MM.1S (cell line): ENCODE results near the gene ILF3.

ENCODE experiments used
- DNase-seq: peaks from one replicate; pipeline ENCODE4 v3.0.0-alpha.2; 2015
- H2AFZ ChIP-seq: fragments of 300-600 bp; sonication (generic); 2 replicates; pipeline ENCODE4 v1.6.0; 2016; ENCODE audit warnings: antibody characterized with exemption, low read length
- H3F3A ChIP-seq: fragments of 300-600 bp; sonication (generic); 2 replicates; pipeline ENCODE4 v1.6.1; 2016; ENCODE audit warnings: mild to moderate bottlenecking, antibody characterized with exemption, low read length, moderate library complexity, mixed read lengths; ENCODE audit not compliant: insufficient read depth
- H3K27ac ChIP-seq: fragments of 300-600 bp; sonication (generic); 2 replicates; pipeline ENCODE4 v1.5.1; 2016; ENCODE audit warnings: mild to moderate bottlenecking, low read length
- H3K27me3 ChIP-seq: fragments of 300-600 bp; sonication (generic); replicated peaks from 2 replicates; pipeline ENCODE4 v1.6.0; 2016; ENCODE audit warnings: low read length; ENCODE audit not compliant: insufficient read depth
- H3K36me3 ChIP-seq: fragments of 300-600 bp; sonication (generic); replicated peaks from 2 replicates; pipeline ENCODE4 v1.6.1; 2016; ENCODE audit warnings: mild to moderate bottlenecking, low read length, mixed read lengths; ENCODE audit not compliant: insufficient read depth
- H3K4me1 ChIP-seq: fragments of 300-600 bp; sonication (generic); 2 replicates; pipeline ENCODE4 v1.6.1; 2016; ENCODE audit warnings: low read length, mixed read lengths
- H3K4me2 ChIP-seq: fragments of 300-600 bp; sonication (generic); 2 replicates; pipeline ENCODE4 v1.6.0; 2016; ENCODE audit warnings: low read depth, low read length
- H3K4me3 ChIP-seq: fragments of 300-600 bp; sonication (generic); 2 replicates; pipeline ENCODE4 v1.5.1; 2016; ENCODE audit warnings: low read length, mixed read lengths
- H3K79me2 ChIP-seq: fragments of 300-600 bp; sonication (generic); 2 replicates; pipeline ENCODE4 v1.6.1; 2016; ENCODE audit warnings: mixed run types, low read length, mixed read lengths
- H3K9ac ChIP-seq: fragments of 300-600 bp; sonication (generic); 2 replicates; pipeline ENCODE4 v1.6.1; 2016; ENCODE audit warnings: low read length, mixed read lengths
- H3K9me2 ChIP-seq: fragments of 300-600 bp; sonication (generic); replicated peaks from 2 replicates; pipeline ENCODE4 v1.6.1; 2016; ENCODE audit warnings: mild to moderate bottlenecking, low read length, mixed read lengths; ENCODE audit not compliant: insufficient read depth
- H3K9me3 ChIP-seq: fragments of 300-600 bp; sonication (generic); replicated peaks from 2 replicates; pipeline ENCODE4 v1.6.1; 2016; ENCODE audit warnings: mild to moderate bottlenecking, low read length, mixed read lengths; ENCODE audit not compliant: insufficient read depth
- H4K20me1 ChIP-seq: fragments of 300-600 bp; sonication (generic); 2 replicates; pipeline ENCODE4 v1.6.1; 2016; ENCODE audit warnings: mild to moderate bottlenecking, low read length, moderate library complexity, mixed read lengths; ENCODE audit not compliant: insufficient read depth
- EZH2 ChIP-seq: fragments of 300-600 bp; sonication (generic); optimal IDR thresholded peaks from 2 replicates; pipeline ENCODE3; 2017; ENCODE audit warnings: low read depth, mild to moderate bottlenecking, antibody characterized with exemption, low read length, mixed read lengths
- EZH2phosphoT487 ChIP-seq: fragments of 300-600 bp; sonication (generic); IDR thresholded peaks from 2 replicates; pipeline ENCODE4 v1.6.1; 2018; ENCODE audit warnings: antibody characterized with exemption, low read length
- TF ChIP-seq, protein P1 (sequence below): fragments of 300-600 bp; sonication (generic); IDR thresholded peaks from 2 replicates; pipeline ENCODE4 v1.5.1; 2016; ENCODE audit warnings: antibody characterized with exemption, low read length, mixed read lengths

The ILF3 gene

GRCh38 chr19:10680545-10681135, 26.5 kb downstream of the ILF3 start:
- Histone ChIP-seq H3K9ac (no peak overlapping the region), H3K9me3 (no peaks in the 10 kb centered on the region), H3K4me2 (no peak overlapping the region), H3K79me2 (peaks cover 87% of the 10 kb centered on the region), H4K20me1 (peaks cover 6% of the 10 kb centered on the region; the same call in 1 of the 2 replicates), H3K4me1 (no peaks in the 10 kb centered on the region), H3K4me3 (no peak overlapping the region), H3F3A (no peaks in the 10 kb centered on the region; the same call in 1 of the 2 replicates), H2AFZ (no peak overlapping the region), H3K36me3 (peaks cover 67% of the 10 kb centered on the region), H3K9me2 (no peaks in the 10 kb centered on the region), H3K27ac (no peak overlapping the region), H3K27me3 (no peaks in the 10 kb centered on the region)
- DNase-seq: no peak
- TF ChIP-seq, protein P1, sequence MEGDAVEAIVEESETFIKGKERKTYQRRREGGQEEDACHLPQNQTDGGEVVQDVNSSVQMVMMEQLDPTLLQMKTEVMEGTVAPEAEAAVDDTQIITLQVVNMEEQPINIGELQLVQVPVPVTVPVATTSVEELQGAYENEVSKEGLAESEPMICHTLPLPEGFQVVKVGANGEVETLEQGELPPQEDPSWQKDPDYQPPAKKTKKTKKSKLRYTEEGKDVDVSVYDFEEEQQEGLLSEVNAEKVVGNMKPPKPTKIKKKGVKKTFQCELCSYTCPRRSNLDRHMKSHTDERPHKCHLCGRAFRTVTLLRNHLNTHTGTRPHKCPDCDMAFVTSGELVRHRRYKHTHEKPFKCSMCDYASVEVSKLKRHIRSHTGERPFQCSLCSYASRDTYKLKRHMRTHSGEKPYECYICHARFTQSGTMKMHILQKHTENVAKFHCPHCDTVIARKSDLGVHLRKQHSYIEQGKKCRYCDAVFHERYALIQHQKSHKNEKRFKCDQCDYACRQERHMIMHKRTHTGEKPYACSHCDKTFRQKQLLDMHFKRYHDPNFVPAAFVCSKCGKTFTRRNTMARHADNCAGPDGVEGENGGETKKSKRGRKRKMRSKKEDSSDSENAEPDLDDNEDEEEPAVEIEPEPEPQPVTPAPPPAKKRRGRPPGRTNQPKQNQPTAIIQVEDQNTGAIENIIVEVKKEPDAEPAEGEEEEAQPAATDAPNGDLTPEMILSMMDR: no peak
- TF ChIP-seq EZH2 (no peak), EZH2phosphoT487 (no peak)

GRCh38 chr19:10681658-10682057, 27.5 kb downstream of the ILF3 start:
- no peak for DNase-seq
- H3F3A ChIP-seq: no peaks in the 10 kb centered on the region; the same call in 1 of the 2 replicates
- no peak overlapping the region for H3K9ac ChIP-seq
- H3K9me3 ChIP-seq: no peaks in the 10 kb centered on the region
- H3K4me1 ChIP-seq: no peaks in the 10 kb centered on the region
- TF ChIP-seq, protein P1: no peak
- TF ChIP-seq EZH2phosphoT487 (no peak), EZH2 (no peak)
- no peak overlapping the region for H3K27ac ChIP-seq
- H3K79me2 ChIP-seq: peaks cover 90% of the 10 kb centered on the region
- no peaks in the 10 kb centered on the region for H3K27me3 ChIP-seq
- H3K36me3 ChIP-seq: peaks cover 68% of the 10 kb centered on the region
- H2AFZ ChIP-seq: no peak overlapping the region
- H3K4me2 ChIP-seq: no peak overlapping the region
- H3K4me3 ChIP-seq: no peak overlapping the region
- H3K9me2 ChIP-seq: no peaks in the 10 kb centered on the region
- peaks cover 4% of the 10 kb centered on the region; the same call in 1 of the 2 replicates for H4K20me1 ChIP-seq

DNA sequence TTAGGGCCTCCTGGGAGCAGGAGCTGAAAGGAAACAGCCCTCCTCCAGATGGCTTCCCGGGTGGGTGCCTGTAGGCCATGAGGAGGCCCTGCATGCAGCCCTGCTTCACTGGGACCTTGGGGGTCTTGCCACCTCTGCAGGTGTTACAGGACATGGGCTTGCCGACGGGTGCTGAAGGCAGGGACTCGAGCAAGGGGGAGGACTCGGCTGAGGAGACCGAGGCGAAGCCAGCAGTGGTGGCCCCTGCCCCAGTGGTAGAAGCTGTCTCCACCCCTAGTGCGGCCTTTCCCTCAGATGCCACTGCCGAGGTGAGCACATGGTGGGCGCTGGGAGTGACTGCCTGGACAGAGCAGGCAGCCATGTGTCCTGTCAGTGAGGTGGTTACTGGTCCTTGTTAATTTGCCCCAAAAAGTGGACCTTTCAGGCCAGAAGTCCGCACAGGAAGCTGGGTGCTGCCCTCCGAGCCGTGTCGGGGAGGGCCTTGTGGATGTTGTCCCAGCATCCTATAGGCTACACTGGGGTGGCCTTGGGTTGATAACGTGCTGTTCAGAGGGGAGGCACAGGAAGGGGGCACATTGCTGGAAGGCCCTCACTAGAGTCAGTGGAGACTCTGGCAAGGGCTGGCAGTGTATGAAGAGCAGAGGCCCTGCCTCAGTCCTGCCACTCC, 28.4 kb downstream of the ILF3 start:
- no peak for DNase-seq
- Histone ChIP-seq H3K4me1 (no peaks in the 10 kb centered on the region), H3K27ac (no peak overlapping the region), H3K9me2 (no peaks in the 10 kb centered on the region), H3F3A (no peaks in the 10 kb centered on the region; the same call in 1 of the 2 replicates), H3K27me3 (no peaks in the 10 kb centered on the region), H3K9me3 (no peaks in the 10 kb centered on the region), H3K9ac (no peak overlapping the region), H3K4me3 (no peak overlapping the region), H4K20me1 (peaks cover 4% of the 10 kb centered on the region; the same call in 1 of the 2 replicates), H3K79me2 (peaks cover 84% of the 10 kb centered on the region), H3K4me2 (no peak overlapping the region), H2AFZ (no peak overlapping the region), H3K36me3 (peaks cover 59% of the 10 kb centered on the region)
- TF ChIP-seq EZH2 (no peak), EZH2phosphoT487 (no peak)
- TF ChIP-seq, protein P1: no peak
